Trophoblast cell (in vitro differentiated cells and primary cell): ENCODE results near the gene SEPTIN12.

Source experiments
- DNase-seq, 2 donors: peaks; one replicate each; pipeline ENCODE4 v3.0.0-alpha.2; 2016
- H2AFZ ChIP-seq: 2 replicates; pipeline ENCODE4 v1.6.1; 2013; ENCODE audit warnings: low read length, moderate library complexity, mild to moderate bottlenecking; ENCODE audit not compliant: insufficient read depth, poor library complexity
- H2AK5ac ChIP-seq: 2 replicates; pipeline ENCODE4 v1.6.1; 2013; ENCODE audit warnings: mild to moderate bottlenecking, low read length
- H2BK120ac ChIP-seq: 2 replicates; pipeline ENCODE4 v1.6.1; 2013; ENCODE audit warnings: low read length, mild to moderate bottlenecking, moderate library complexity; ENCODE audit not compliant: insufficient read depth, poor library complexity
- H2BK12ac ChIP-seq: 2 replicates; pipeline ENCODE4 v1.6.1; 2013; ENCODE audit warnings: mild to moderate bottlenecking, low read length, moderate library complexity
- H2BK5ac ChIP-seq: 2 replicates; pipeline ENCODE4 v1.6.1; 2013; ENCODE audit warnings: low read length, low read depth, moderate library complexity, mild to moderate bottlenecking; ENCODE audit not compliant: poor library complexity
- H3K14ac ChIP-seq: 2 replicates; pipeline ENCODE4 v1.6.1; 2013; ENCODE audit warnings: mild to moderate bottlenecking, low read length
- H3K18ac ChIP-seq: 2 replicates; pipeline ENCODE4 v1.6.1; 2013; ENCODE audit warnings: mild to moderate bottlenecking, low read length
- H3K23ac ChIP-seq: 2 replicates; pipeline ENCODE4 v1.6.1; 2013; ENCODE audit warnings: low read length
- H3K27ac ChIP-seq: 2 replicates; pipeline ENCODE4 v1.5.1; 2013; ENCODE audit warnings: low read depth, mild to moderate bottlenecking, inconsistent platforms, low read length, moderate library complexity
- H3K27me3 ChIP-seq: 2 replicates; pipeline ENCODE4 v1.6.1; 2013; ENCODE audit warnings: inconsistent platforms, mild to moderate bottlenecking, low read length, moderate library complexity; ENCODE audit not compliant: insufficient read depth
- H3K36me3 ChIP-seq, 2 experiments: 1 replicate in 1 of 2; 2 replicates in 1 of 2; pipeline ENCODE4 v1.6.1; 2013; ENCODE audit warnings: low read length in 2 of 2, mild to moderate bottlenecking in 2 of 2, moderate library complexity in 1 of 2; ENCODE audit not compliant: insufficient read depth in 2 of 2, control insufficient read depth in 1 of 2
- H3K4ac ChIP-seq: 2 replicates; pipeline ENCODE4 v1.6.1; 2013; ENCODE audit warnings: low read depth, mild to moderate bottlenecking, low read length, moderate library complexity
- H3K4me1 ChIP-seq, 2 experiments: 1 replicate in 1 of 2; 2 replicates in 1 of 2; pipeline ENCODE4 v1.6.1; 2013; ENCODE audit warnings: low read length in 2 of 2, mild to moderate bottlenecking in 2 of 2, moderate library complexity in 1 of 2; ENCODE audit not compliant: insufficient read depth in 2 of 2, control insufficient read depth in 1 of 2
- H3K4me2 ChIP-seq: 2 replicates; pipeline ENCODE4 v1.6.1; 2013; ENCODE audit warnings: inconsistent platforms, mild to moderate bottlenecking, low read length, moderate library complexity
- H3K4me3 ChIP-seq: 2 replicates; pipeline ENCODE4 v1.5.1; 2013; ENCODE audit warnings: mild to moderate bottlenecking, low read depth, low read length, inconsistent platforms
- H3K79me1 ChIP-seq: one replicate; pipeline ENCODE4 v1.6.1; 2013; ENCODE audit warnings: low read length
- H3K79me2 ChIP-seq: 2 replicates; pipeline ENCODE4 v1.6.1; 2013; ENCODE audit warnings: low read length, mild to moderate bottlenecking; ENCODE audit not compliant: control insufficient read depth, insufficient read depth, poor library complexity
- H3K9ac ChIP-seq: 2 replicates; pipeline ENCODE4 v1.6.1; 2013; ENCODE audit warnings: mild to moderate bottlenecking, low read length
- H3K9me3 ChIP-seq: 2 replicates; pipeline ENCODE4 v1.6.1; 2013; ENCODE audit warnings: low read depth, mild to moderate bottlenecking, control low read depth, inconsistent platforms, low read length; ENCODE audit not compliant: insufficient read depth
- H4K12ac ChIP-seq: 2 replicates; pipeline ENCODE4 v1.6.1; 2013; ENCODE audit warnings: low read depth, mild to moderate bottlenecking, low read length, moderate library complexity
- H4K8ac ChIP-seq: 2 replicates; pipeline ENCODE4 v1.6.1; 2013; ENCODE audit warnings: low read depth, mild to moderate bottlenecking, low read length, moderate library complexity
- H4K91ac ChIP-seq: one replicate; pipeline ENCODE4 v1.6.1; 2013; ENCODE audit warnings: low read depth, mild to moderate bottlenecking, low read length, moderate library complexity
- WGBS: extraction: QIAGEN DNeasy Blood & Tissue Kit; methylation state at CpG from one replicate; pipeline ENCODE4 v1.1.7; 2013; ENCODE audit warnings: missing lambda C conversion rate; ENCODE audit not compliant: insufficient read length, insufficient coverage; ENCODE audit errors: extremely low coverage; 5-methylcytosine and 5-hydroxymethylcytosine counted together

The SEPTIN12 gene

DNA sequence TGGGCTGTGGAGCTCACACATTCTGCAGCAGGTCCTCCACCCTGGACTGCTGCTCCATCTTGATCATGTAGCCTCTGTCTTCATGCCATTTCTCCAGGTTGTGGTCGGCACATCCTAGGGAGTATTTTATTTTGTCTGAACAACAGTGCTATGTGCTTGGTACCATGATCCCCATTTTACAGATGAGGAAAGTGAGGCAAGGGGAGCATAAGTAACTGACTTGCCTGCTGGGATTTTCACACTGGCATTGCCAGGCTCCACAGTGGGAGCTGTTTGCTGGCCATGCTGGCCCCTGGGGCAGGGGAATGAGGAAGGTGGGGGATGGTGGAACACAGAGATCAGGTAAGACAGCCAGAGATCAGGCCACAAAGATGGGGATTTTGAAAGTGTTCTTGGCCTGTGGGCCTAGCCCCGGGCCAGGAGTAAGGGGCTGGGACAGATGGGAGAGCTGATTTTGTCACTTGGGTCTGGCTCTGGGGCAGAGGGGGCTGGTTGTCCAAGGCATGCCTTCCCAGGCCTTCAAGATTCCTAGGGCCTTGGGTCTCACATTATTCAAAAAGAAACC is 11.9 kb downstream of the SEPTIN12 start:
- Histone ChIP-seq H3K14ac (no peak overlapping the region), H3K23ac (no peak overlapping the region), H3K79me1 (no peaks in the 10 kb centered on the region), H2AK5ac (no peak overlapping the region), H3K27me3 (no peaks in the 10 kb centered on the region), H3K27ac (no peak overlapping the region), H3K4me3 (no peak overlapping the region), H3K18ac (no peak overlapping the region), H4K8ac (no peak overlapping the region), H4K12ac (no peak overlapping the region), H3K4me1 (peaks cover 0 to 2% of the 10 kb centered on the region in 2 experiments), H2BK5ac (no peak overlapping the region), H2BK12ac (no peak overlapping the region), H3K9ac (no peak overlapping the region), H3K36me3 (no peaks in the 10 kb centered on the region), H3K4ac (no peak overlapping the region), H4K91ac (no peak overlapping the region), H3K4me2 (no peak overlapping the region), H2AFZ (no peak overlapping the region), H3K9me3 (peaks cover 3% of the 10 kb centered on the region), H3K79me2 (no peaks in the 10 kb centered on the region), H2BK120ac (no peak overlapping the region)
- no CpG with 5 or more reads among the region's 2 CpGs for WGBS
- peak; percentile 73 to 83 for DNase-seq

DNA sequence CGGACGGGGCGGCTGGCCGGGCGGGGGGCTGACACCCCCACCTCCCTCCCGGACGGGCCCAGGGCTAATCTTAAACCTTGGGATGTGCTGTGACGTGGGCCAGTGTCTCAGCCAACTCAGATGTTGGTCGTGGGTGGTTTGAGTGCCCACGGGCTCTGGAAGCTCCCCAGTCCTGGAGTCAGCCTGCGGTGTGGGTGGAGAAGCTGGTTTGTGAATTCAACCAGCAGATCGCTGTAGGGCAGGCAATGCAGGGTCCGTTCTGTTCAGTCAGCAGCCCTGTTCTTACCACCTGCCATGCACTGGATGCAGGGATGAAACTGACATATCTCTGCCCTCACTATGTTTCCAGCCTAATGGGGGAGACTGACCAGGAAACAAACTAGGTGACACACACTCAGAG is 13.1 kb downstream of the SEPTIN12 start:
- Histone ChIP-seq H2BK5ac (no peak overlapping the region), H3K9ac (no peak overlapping the region), H3K27me3 (no peaks in the 10 kb centered on the region), H3K79me1 (no peaks in the 10 kb centered on the region), H3K4me1 (peaks cover 0 to 2% of the 10 kb centered on the region in 2 experiments), H3K23ac (no peak overlapping the region), H3K4ac (no peak overlapping the region), H4K91ac (no peak overlapping the region), H2AFZ (no peak overlapping the region), H4K12ac (no peak overlapping the region), H3K14ac (no peak overlapping the region), H3K9me3 (peaks cover 3% of the 10 kb centered on the region), H3K27ac (no peak overlapping the region), H3K4me3 (no peak overlapping the region), H3K18ac (no peak overlapping the region), H2BK12ac (no peak overlapping the region), H3K36me3 (no peaks in the 10 kb centered on the region), H2AK5ac (no peak overlapping the region), H4K8ac (no peak overlapping the region), H2BK120ac (no peak overlapping the region), H3K4me2 (no peak overlapping the region), H3K79me2 (no peaks in the 10 kb centered on the region)
- DNase-seq = peak; percentile 51 to 63
- WGBS = no CpG with 5 or more reads among the region's 13 CpGs

DNA sequence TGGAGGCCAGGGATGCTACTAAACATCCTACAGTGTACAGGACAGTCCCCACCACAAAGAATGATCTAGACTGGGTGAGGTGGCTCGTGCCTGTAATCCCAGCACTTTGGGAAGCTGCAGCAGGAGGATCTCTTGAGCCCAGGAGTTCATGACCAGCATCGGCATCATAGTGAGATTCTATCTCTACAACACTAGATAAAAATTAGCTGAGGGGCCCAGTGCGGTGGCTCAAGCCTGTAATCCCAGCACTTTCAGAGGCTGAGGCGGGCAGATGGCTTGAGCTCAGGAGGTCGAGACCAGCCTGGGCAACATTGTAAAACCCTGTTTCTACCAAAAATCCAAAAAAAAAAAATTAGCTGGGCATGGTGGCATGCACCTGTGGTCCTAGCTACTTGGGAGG is 15.8 kb downstream of the SEPTIN12 start:
- Histone ChIP-seq H4K91ac (no peak overlapping the region), H2AFZ (no peak overlapping the region), H3K36me3 (no peaks in the 10 kb centered on the region), H2BK120ac (no peak overlapping the region), H3K27me3 (no peaks in the 10 kb centered on the region), H2AK5ac (no peak overlapping the region), H3K4me3 (no peak overlapping the region), H3K4me1 (peaks cover 4 to 7% of the 10 kb centered on the region in 2 experiments), H3K27ac (no peak overlapping the region), H3K79me2 (peaks cover 2% of the 10 kb centered on the region), H3K18ac (no peak overlapping the region), H4K8ac (no peak overlapping the region), H3K79me1 (peaks cover 5% of the 10 kb centered on the region), H3K14ac (no peak overlapping the region), H2BK12ac (no peak overlapping the region), H3K4ac (no peak overlapping the region), H2BK5ac (no peak overlapping the region), H3K4me2 (no peak overlapping the region), H3K9ac (no peak overlapping the region), H4K12ac (no peak overlapping the region), H3K23ac (no peak overlapping the region), H3K9me3 (no peaks in the 10 kb centered on the region)
- no CpG with 5 or more reads among the region's 5 CpGs for WGBS
- peak; percentile 59 to 69 for DNase-seq

DNA sequence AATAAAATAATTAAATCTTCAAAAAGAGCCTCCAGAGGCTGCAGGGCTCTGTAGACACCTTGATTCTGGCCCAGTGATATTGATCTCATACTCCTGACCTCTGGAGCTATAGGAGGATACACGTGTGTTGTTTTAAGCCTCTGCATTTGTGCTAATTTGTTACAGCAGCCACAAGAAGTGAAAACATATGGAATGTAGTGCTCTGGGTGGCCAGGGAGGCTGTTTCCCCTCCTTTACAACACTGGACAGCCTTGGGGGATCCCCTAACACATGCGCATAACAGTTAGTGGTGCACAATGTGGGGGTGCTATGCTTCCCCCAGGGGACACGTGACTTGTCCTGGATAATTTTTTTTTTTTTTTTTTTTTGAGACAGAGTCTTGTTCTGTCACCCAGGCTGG is 16.5 kb downstream of the SEPTIN12 start:
- Histone ChIP-seq H3K36me3 (no peaks in the 10 kb centered on the region), H2BK12ac (no peak overlapping the region), H3K14ac (no peak overlapping the region), H3K4ac (no peak overlapping the region), H3K23ac (no peak overlapping the region), H3K27me3 (no peaks in the 10 kb centered on the region), H3K4me1 (peaks cover 4 to 7% of the 10 kb centered on the region in 2 experiments), H2AK5ac (no peak overlapping the region), H3K4me2 (no peak overlapping the region), H2BK5ac (no peak overlapping the region), H4K12ac (no peak overlapping the region), H2BK120ac (no peak overlapping the region), H3K79me2 (peaks cover 5% of the 10 kb centered on the region), H3K4me3 (no peak overlapping the region), H3K18ac (no peak overlapping the region), H2AFZ (no peak overlapping the region), H3K9me3 (peaks cover 2% of the 10 kb centered on the region), H4K8ac (no peak overlapping the region), H3K9ac (no peak overlapping the region), H3K27ac (no peak overlapping the region), H3K79me1 (peaks cover 8% of the 10 kb centered on the region), H4K91ac (no peak overlapping the region)
- no peak for DNase-seq
- no CpG with 5 or more reads among the region's 3 CpGs for WGBS
